ENCODE results near the gene ACSL6. TPM values are rescaled to one million over a fixed set of nuclear protein-coding genes. Genes with fewer than 3 reads are reported as not detected.

The ACSL6 gene
- total and polyA plus RNA-seq, 10 of the 15 experiments (the other 5 are each of a cell fraction or from before 2014, with no cell fraction given) = 0.06 to 0.53 TPM; not detected in 8

GRCh38 chr5:132016721-132017250, 5.3 kb upstream of the ACSL6 start:
- WGBS (ENCODE audit: insufficient coverage, insufficient replicate concordance, low lambda C conversion rate, missing lambda C conversion rate) = 44% methylated on average over 3 of the region's 3 CpGs
- no peak for DNase-seq (ENCODE audit: low read depth, low spot score)
- Histone ChIP-seq H3K4me1 (ENCODE audit: control insufficient read depth, insufficient read depth, low read length) (peaks cover 33% of the 10 kb centered on the region), H3K27ac (ENCODE audit: control insufficient read depth, insufficient read depth) (no peak overlapping the region), H3K27me3 (replicated peaks in 1 of 2; ENCODE audit: control insufficient read depth in 2 of 2, insufficient read depth in 2 of 2, low read length in 1 of 2) (peaks cover 6 to 23% of the 10 kb centered on the region in 2 experiments), H2AFZ (ENCODE audit: control insufficient read depth, low read depth, low read length) (no peak overlapping the region), H3K79me2 (ENCODE audit: control insufficient read depth, insufficient read depth, low read length) (no peaks in the 10 kb centered on the region), H4K20me1 (ENCODE audit: control insufficient read depth, insufficient read depth) (peaks cover 7% of the 10 kb centered on the region; the same call in 1 of the 2 replicates), H3K4me2 (ENCODE audit: control insufficient read depth, insufficient read depth) (no peak overlapping the region), H3K4me3 (no peak overlapping the region), H3K36me3 (ENCODE audit: control insufficient read depth in 2 of 2, insufficient read depth in 2 of 2, low read length in 1 of 2) (no peaks in the 10 kb centered on the region), H3K9me3 (replicated peaks; ENCODE audit: control insufficient read depth, insufficient read depth, low read length) (no peaks in the 10 kb centered on the region), H3K9ac (ENCODE audit: control insufficient read depth, insufficient read depth, low read length) (no peak overlapping the region)
- ChIA-PET CTCF (interaction anchor here (2.5 kb wide), 1 partner anchor 9 kb away, joined by 7 read pairs; no protein-coding TSS in a partner anchor), POLR2A (no interaction called here), SMC1A (ENCODE audit: uncharacterized antibody, unreplicated experiment) (no interaction called here), RAD21 (ENCODE audit: unreplicated experiment) (interaction anchor here (1.3 kb wide), 1 partner anchor 9 kb away, joined by 3 read pairs; no protein-coding TSS in a partner anchor)
- BruUV-seq (replicated peaks) = no TSS peak
- FAIRE-seq = no peak
- in situ Hi-C loops (cut with MboI) = no loop called here
- no peak for ATAC-seq
- TF ChIP-seq NFYB (IDR thresholded peaks at IDR 0.05; ENCODE audit: insufficient read depth, low read depth, low read length) = no peak
- no peak for TF ChIP-seq GABPA (IDR thresholded peaks at IDR 0.05; ENCODE audit: low read depth)
- TF ChIP-seq MYC (IDR thresholded peaks at IDR 0.05; ENCODE audit: insufficient read depth, insufficient read length, insufficient replicate concordance, low read length, severe bottlenecking) = no peak
- TF ChIP-seq MLLT1 (IDR thresholded peaks at IDR 0.05) = no peak
- TF ChIP-seq LARP7 (IDR thresholded peaks at IDR 0.05) = no peak
- no peak for TF ChIP-seq CBFB (IDR thresholded peaks at IDR 0.05; ENCODE audit: low read depth)
- TF ChIP-seq, protein P1, sequence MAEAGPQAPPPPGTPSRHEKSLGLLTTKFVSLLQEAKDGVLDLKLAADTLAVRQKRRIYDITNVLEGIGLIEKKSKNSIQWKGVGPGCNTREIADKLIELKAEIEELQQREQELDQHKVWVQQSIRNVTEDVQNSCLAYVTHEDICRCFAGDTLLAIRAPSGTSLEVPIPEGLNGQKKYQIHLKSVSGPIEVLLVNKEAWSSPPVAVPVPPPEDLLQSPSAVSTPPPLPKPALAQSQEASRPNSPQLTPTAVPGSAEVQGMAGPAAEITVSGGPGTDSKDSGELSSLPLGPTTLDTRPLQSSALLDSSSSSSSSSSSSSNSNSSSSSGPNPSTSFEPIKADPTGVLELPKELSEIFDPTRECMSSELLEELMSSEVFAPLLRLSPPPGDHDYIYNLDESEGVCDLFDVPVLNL (IDR thresholded peaks at IDR 0.05; ENCODE audit: low read depth, low read length) = no peak
- TF ChIP-seq ZBED1 (IDR thresholded peaks at IDR 0.05; ENCODE audit: borderline replicate concordance) = no peak
- intact Hi-C loops (cut with micrococcal nuclease; ENCODE audit: unreplicated experiment) = no loop called here
